GM18498 (cell line): ENCODE results near the gene TBX18.

ENCODE experiments used
- ATAC-seq: cut with Tn5 transposase; IDR thresholded peaks from one replicate; pipeline ENCODE4 v1.9.1; 2021; ENCODE audit warnings: mild to moderate bottlenecking, moderate library complexity; ENCODE audit not compliant: unreplicated experiment

TBX18 gene

DNA sequence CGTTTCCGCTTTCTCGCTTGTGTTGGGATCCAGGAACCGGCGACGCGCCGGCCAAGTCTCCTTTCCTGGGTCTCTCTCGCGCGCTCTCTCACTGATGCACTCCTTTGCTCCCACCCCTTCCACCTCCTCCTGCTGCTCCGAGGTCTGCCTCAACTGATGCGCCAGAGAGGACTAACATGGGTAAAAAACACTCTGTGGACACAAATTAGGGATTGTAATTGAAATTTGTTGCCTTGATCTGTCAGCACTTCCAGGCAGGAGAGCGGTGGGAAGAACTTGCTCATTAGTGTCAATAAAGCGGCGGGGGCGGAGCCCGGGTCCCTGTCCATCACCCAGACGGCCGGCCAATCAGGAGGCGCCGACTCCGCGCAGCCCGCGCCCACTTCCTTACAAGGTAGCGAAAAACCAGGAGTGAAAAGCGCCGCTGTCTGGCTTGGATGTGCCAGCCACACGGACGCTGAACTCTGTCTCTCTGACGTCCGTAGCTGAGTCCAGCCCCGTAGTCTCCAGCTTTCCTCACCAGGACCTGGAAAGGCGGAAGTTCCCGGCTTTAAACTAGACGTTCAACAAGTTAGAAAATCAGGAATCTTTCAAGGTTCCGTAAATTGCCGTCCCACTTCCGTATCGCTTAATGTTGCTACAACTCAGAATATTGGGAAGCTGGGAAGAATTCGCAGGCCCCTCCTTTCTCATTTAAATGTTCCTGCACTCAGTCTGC lies at the start of gene TBX18:
TBX18 (minus strand) TSS at position 267 of the 718 bp plus-strand sequence. CDS start 417 bp downstream, outside the sequence.
- ATAC-seq = no peak

DNA sequence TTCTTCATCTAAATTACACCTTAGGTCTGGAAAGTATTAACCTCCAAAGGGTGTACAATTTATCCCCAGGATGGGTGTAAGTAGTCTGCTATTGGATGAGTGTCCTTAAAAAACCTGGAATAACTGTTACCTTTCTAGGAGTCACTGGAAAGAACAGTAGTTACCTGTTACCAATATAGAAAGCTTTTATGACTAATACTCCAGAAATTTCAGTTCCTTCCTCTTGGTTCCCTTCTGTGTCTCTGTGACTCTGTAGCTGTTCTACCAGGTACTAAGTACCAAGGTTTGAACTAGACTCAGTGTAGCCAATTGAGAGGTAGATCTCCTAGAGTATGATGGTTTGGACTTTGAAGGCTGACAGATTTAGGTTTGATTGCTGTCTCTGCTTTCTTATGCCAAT lies 47.0 kb upstream of the TBX18 start:
- ATAC-seq = no peak

DNA sequence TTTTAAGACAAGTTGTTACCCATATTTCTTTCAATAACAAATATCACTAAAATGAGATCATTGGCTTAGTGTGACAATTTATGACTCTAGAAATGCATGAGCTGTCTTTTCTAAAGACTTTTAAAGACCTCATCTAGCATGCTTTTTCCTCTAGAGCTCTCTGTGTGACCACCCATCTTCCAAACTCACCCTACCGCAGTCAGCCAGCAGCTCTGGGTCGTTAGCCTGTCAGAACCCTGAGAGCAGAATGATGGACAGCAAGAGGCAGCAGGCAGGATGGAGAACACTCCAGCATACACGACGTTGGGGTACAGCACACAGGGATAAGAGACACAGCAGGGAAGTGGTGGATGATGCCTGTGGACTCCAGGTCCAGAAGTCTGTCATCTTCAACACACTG lies 45.1 kb upstream of the TBX18 start:
- ATAC-seq = no peak

DNA sequence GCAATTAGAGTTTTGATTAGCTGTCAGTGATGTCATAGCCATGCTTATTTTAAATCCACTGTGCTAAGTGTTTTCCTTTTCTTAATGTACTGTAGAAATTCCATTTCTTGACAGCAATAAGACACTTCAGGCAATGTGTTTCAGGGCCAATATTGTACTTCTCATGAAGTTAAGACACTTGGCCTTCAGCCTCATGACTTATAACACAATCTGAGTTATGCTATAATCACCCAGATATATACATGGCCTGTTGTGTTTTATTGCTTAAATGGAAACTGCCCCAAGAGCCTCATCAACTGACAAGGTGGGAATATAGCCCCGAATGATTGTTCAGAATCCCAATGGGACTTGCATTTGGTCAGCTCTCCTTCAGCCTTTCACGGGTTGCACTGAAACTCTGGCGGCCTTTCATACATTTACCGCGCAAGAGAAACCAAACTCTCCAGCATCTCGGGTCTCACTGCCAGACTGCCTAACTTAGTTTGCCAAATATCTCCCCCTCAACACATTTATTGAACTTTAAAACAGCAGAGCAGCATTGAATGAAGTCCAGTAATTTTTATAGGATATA lies 44.2 kb upstream of the TBX18 start:
- ATAC-seq = no peak

DNA sequence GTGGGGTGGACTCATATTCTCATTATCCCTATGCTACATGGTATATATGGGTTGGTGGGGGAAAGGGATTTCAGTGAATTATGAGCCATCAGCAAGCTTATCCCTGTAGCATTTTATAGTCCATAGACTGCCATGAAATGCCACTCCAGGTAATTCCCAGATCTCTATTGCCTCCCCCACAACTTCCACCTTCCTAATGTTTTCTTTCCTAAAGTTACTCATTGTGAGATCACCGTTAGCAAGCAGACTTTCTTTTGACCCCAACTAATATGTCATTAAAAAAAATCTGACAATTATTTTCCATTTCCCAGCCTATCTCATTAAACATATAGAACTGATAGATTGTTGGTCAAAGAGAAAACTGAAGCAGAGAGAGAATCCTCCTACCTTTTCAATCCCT lies 40.7 kb upstream of the TBX18 start:
- ATAC-seq = no peak

DNA sequence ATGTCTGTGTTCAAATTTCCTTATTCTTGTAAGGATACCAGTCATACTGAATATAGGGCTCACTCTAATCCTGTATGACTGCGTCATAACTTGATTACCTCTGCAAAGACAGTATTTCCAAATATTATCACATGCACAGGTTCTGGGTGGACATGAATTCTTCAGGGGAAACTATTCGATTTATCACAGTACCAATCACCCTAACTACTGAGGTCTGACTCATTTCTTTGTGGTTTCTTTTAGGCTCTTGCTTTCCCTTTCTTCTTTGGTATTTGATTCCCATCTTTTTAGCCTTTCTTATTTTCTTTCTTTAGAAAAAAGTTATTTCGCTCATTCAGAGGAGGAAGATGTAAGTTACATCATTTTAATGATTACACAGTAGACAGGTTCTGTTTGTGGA lies 40.3 kb upstream of the TBX18 start:
- ATAC-seq = no peak

DNA sequence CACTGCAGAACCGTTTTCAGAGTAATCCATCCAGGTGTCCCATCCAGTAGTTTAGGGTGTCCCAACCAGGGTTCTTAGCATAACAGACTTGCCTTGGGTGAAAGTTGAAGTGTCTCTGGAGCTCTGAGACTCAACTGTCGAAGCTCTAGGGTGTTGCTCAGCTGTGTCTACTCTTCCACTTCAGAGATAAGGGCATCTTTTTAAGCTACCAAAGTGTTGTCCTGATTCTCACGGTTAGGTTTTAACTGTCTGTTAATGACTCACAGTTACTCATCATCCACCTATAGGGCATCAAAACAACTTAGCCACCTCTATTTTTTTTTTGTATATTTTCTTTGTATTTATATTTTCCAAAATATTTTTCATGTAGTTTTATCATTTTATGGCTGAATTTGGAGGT lies 36.9 kb upstream of the TBX18 start:
- no peak for ATAC-seq

DNA sequence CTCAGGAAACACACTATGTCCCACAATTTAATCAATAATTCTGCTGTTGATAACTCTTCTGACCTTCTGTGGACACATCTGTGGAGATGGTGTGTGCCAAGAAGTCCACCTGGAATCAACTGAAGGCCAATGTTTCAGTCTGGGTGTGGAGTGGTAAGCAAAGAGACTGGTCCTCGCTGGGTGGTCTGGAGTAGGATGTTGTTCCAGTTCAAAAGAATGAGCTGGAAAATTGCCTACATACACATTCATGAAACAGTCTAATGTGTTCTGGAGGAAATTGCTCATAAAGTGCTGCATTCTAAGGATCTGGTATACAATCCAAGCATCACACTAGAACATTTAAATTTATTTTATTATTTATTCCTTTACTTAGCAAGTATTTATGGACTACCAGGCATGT lies 33.9 kb upstream of the TBX18 start:
- ATAC-seq = no peak

DNA sequence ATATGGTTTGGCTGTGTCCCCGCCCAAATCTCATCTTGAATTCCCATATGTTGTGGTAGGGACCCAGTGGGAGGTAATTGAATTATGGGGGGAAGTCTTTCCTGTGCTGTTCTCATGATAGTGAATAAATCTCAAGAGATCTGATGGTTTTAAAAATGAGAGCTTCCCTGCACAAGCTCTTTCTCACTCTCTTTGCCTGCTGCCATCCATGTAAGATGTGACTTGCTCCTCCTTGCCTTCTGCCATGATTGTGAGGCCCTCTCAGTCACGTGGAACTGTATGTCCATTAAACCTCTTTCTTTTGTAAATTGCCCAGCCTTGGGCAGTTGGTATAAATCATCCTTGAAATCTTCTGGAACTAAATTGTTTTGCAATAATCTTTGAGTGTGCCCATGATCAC lies 31.9 kb upstream of the TBX18 start:
- ATAC-seq = no peak

DNA sequence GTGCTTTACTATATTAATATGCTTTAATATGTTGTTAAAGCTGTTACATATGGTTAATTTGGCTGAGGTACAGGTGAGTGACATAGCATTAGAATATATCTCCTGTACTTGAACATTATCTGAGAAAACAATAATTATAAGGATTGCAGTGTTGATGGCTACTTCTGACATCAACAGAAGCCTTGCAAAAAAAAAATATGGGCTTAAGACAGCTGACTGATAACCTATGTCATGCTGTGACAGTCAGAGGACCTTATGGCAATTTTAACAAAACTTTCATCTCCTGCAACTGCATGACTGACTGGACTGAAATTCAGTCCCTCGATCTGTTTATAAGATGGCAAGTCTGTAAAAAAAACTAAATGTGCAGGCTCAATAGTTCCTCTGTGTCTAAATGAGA lies 27.5 kb upstream of the TBX18 start:
- ATAC-seq = no peak

DNA sequence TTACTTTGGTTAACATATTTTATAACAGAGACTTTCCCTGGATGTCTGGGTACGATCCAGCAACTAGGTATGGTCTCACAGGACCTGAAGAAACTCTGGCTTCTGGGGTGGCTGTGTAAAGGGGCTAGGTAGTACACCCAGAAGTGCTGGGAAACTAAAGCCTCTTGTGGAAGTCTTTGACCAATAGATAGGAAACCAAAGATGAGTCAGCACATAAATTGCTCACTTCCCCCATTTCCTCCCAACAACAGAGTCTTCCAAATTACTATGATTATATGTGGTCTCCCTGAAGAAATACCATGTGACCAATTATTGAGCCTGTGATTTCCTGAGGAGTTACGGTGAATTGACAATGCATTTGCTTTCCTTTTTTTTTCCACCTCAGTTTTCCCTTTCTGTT lies 26.8 kb upstream of the TBX18 start:
- ATAC-seq = no peak

DNA sequence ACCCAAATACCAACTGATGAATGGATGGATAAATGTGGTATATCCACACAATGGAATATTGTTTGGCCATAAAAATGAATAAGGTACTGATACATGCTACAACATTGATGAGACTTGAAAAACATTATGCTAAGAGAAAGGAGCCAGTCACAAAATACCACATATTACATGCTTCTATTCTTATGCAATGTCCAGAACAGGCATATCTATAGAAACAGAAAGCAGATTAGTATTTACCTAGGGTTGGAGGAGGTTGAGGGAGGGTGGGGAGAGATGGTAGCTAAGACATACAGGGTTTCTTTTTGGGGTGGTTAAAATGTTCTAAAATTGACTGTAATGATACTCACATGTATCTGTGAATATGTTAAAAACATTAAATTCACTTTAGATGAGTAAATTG lies 24.8 kb upstream of the TBX18 start:
- no peak for ATAC-seq

DNA sequence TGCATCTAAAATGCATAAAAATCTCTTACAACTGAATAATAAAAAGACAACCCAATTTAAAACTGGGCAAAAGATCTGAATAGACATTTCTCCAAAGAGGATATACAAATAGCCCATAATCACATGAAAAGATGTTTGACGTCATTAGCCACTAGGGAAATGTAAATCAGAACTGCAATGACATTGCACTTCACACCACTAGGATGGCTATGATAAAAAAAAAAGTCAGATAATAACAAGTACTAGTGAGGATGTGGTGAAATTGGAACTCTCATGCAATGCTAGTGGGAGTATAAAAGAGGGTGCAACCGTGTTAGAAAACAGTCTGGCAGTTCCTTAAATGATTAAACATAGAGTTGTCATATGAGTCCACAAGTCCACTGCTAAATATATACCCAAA lies 24.3 kb upstream of the TBX18 start:
- no peak for ATAC-seq

DNA sequence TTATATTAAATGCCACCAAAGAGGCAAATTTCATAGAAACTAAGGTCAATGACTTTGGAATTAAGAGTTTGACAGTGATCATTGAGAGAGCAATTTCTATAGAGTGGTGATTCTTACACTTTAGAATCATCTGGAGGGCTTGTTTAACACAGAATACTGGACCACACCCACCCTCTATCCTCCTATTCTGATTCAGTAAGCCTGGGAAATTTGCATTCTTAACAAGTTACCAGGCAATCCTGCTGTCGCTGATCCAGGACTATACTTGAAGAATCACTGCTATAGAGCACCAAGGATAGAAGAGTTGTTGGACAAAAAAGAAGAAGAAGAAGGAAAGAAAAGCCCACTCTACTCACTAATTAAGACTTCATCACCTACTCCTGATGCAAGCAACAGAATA lies 21.3 kb upstream of the TBX18 start:
- ATAC-seq = no peak

DNA sequence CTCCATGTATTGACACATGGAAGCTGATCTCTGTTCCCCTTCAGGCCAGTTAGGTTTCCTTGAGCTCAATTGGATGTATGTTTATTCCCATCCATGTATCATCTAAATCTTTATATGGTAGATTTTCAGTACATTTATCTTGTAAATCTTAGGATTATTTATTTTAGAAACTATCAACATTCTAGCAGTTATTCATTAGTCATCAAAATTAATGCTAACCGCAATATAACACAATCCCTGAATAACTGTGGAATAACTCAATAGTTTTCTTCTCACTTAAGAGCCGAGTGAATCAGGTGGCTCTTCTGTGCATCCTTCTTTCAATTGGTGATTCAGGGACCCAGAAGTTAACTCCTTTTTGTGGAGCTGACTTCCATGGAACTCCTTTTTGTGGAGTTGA lies 15.5 kb upstream of the TBX18 start:
- no peak for ATAC-seq

DNA sequence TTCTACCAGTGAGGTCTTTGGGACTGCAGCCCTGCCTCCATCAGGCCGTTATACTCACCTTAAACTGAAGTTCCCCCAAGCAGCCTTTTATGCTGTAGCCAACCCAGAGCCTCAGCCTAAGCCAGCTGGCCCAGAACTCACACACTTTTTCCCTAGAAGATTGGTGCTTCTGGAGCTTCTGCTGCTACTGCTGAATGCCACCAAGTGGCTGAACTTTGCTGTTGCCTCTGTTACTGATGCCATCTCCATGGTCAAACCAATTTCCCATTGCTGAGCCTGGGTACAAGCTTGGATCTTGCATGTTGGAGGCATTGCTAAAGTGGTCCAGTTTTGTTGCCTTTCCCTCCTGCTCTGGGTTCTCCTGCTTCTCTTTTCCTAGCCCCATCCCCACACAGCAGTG lies 15.0 kb upstream of the TBX18 start:
- ATAC-seq = no peak

DNA sequence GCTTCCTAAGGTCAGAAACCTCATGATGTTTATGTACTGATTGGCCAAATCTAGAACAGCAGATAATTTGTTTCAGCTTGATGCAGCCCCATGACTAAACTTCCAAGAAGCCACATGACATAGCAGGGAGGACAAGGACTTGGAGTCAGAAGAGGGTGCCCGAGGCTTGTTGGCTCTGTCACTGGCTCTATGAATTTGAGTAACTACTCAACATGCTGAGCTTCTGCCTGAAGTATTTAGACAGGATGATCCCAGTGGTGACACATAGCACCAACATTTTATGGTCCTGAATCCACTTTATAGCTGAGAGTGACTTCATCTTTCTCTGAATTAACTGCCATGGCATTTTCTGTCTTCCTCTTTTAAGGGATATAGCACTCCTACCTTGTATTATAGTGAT lies 13.5 kb upstream of the TBX18 start:
- ATAC-seq = no peak

DNA sequence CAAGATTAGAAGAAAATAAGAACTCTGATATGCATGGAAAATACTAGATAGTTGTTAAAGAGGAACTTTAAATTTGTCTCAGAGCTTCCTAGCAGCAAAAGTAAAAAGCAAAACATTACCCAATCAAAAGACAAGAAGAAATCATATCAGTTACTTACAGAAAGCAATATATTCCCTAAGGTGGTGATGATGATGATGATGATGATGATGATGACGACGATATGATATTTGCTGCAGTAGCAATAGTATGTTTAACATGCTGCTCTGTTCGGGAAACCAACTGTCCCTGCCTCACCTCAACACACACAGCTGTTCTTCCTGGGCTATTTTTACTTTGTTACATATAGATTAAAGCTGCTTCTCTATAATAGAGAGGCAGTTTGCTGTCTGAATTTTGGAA lies 12.0 kb upstream of the TBX18 start:
- ATAC-seq = no peak

DNA sequence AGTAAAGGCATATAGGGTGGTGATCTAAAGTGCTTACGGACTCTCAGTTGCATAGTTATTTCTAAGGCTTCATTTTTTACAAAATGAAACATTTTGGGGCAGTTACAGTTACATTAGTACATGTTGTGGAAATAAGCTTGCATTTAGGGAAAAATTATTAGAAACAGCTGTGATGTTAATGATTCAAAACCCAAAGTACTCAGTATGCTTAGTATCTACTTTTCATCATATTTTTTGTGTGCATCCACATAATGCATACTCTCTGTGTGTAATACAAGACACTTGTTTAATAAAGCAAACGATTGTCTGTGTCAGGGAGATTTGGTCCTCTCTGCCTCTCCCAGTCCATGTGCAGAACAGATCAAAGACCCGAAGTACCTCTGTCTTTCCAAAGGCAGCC lies 11.4 kb upstream of the TBX18 start:
- no peak for ATAC-seq

DNA sequence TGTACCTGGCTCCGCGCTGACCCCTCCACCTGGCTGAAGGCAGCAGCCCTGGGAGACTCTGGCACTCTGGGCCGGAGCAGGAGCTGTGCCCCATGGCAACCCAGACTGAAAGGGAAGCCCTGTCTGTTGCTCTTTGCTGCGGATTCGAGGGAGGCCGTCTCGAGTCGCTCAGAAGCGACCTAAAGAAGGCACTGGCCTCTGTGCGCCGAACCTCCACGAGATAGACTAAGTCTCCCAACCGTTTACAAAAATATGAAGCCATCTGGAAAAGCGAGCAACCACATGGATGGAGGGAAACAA lies 10.5 kb upstream of the TBX18 start:
- ATAC-seq = no peak

DNA sequence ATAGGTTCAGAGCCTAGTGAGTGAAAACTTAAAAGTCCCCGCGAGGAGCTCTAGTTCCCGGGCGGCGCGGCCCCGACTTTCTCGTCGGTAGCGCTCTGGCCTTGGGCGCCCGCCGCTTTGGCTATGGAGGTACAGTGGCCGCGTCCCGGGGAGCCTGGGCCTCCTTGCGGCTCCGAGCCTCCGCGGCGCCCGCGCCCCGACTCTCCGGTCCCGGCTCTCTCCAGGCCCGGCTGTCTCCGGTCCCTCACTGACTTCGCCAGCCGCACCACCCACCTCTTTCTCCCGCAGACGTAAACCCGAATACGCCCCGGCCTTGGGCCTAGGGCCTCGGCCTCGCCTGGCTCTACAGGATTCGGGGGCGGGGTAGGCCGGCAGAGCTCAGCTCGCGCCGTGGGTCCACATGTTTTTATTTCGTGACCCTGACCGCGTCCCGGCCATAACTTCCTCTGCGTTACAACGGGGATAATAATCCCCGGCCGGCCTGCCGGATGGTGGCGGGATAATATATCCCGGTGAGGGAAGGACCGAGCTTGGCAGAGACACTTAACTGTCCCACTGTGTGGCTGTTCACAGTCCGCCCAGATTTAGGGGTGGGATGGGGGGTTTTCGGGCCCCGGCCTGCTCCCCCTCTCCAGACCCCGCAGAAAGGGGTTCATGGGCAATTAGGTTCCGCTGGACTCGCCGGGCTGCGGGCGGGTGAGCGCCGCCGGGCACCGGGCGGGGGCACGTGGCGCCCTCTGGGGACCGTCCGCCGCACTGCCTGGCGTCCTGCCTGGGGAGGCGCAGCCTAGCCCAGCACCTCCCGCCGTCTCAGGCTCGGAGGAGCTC lies 10.0 kb upstream of the TBX18 start:
- ATAC-seq = peak; percentile 71

DNA sequence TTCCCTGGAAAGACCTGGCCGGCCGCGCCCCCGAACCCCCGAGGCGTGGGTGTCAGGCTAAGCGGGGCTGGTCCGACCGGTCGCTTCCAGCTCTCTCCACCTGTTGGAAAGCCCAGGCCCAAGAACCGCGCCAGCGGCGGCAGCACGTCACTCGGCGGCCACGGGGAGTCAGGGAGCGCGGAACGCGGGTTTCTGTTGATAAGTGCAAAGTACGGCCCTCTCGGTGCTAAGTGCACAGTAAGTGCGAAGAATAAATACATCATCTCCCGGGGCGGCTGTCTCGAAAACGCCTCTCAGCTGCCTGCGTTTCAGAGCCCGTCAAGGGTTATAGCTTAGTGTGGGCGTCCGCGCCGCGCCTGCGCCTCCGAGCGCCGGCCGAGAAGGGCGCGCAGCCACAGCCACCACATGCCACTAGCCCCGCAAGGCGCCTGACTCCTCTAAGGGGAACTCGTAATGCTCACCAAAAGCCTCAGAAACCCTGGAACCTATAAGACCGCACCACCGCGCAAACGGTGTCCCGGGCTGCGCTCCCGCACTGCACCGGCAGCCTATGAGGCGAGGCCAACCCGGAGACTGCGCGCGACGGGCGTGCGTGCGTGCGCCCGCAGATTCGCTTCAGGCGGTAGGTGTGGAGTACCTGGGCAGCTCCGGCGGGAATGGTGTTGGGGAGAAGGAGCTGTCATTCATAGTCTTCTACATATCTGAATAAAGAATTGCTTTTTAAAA lies 9.2 kb upstream of the TBX18 start:
- ATAC-seq = no peak
